Psoas muscle (tissue), 8 donors: ENCODE data around the gene ANKRD11. TPM values are rescaled to one million over a fixed set of nuclear protein-coding genes. Genes with fewer than 3 reads are reported as not detected.

ENCODE experiments used
- ATAC-seq, 4 donors: fragments of 200-7000 bp; cut with Tn5 transposase; one replicate each; pipeline ENCODE4 v1.9.1; 2020; ENCODE audit warnings: moderate library complexity in 3 of 4, mild to moderate bottlenecking in 2 of 4
- DNase-seq, 2 donors: peaks; one replicate each; pipeline ENCODE4 v3.0.0-alpha.2; 2020
- H3K27ac ChIP-seq: fragments of 200-600 bp; one replicate; pipeline ENCODE4 v1.8.0; 2022
- H3K27me3 ChIP-seq, 3 donors: fragments of 200-600 bp in 1 of 3; one replicate each; pipeline versions ENCODE4 v1.6.1 to v1.8.0; 2013 to 2022; ENCODE audit warnings: low read length in 2 of 3, mild to moderate bottlenecking in 2 of 3, moderate library complexity in 1 of 3; ENCODE audit not compliant: insufficient read depth in 3 of 3
- H3K36me3 ChIP-seq, 2 donors: fragments of 200-600 bp in 1 of 2; one replicate each; pipeline versions ENCODE4 v1.6.1 to v1.8.0; 2013 to 2022; ENCODE audit warnings: low read depth in 1 of 2, mild to moderate bottlenecking in 1 of 2, moderate library complexity in 1 of 2; ENCODE audit not compliant: insufficient read depth in 1 of 2
- H3K4me1 ChIP-seq: fragments of 200-600 bp; one replicate; pipeline ENCODE4 v1.8.0; 2022
- H3K4me3 ChIP-seq: fragments of 200-600 bp; one replicate; pipeline ENCODE4 v1.8.0; 2022; ENCODE audit warnings: mild to moderate bottlenecking
- H3K9me3 ChIP-seq: fragments of 200-600 bp; one replicate; pipeline ENCODE4 v1.8.0; 2022
- WGBS, 3 donors: extraction: QIAGEN DNeasy Blood & Tissue Kit; methylation state at CpG; one replicate each; pipeline versions ENCODE4 v1.1.6 to v1.1.7; 2013; 5-methylcytosine and 5-hydroxymethylcytosine counted together
- intact Hi-C, 2 donors: fragments of 100-400 bp; cut with DNase I; formaldehyde crosslinking; loops; one replicate each; pipeline versions ENCODE4 v1.11.0 to v1.14.2; 2022
- polyA plus RNA-seq, 3 donors: library from polyadenylated mRNA; stranded (reverse); fragments of 200-250 nt; gene quantifications; one replicate each; pipeline ENCODE4 v1.2.3, GENCODE V29; 2013
- total RNA-seq, 4 donors: library from RNA; stranded (reverse); fragmentation: NEBNext Ultra II Directional in 2 of 4; extraction: Animal tissue kit (Norgen Biotek cat#: 25700) in 2 of 4; gene quantifications; one replicate each; pipeline versions ENCODE4 v1.2.1 to v1.2.4, GENCODE V29; 2021 to 2023
- TF ChIP-seq, protein P1 (sequence below): fragments of 200-600 bp; IDR thresholded peaks from one replicate; pipeline ENCODE4 v1.8.0; 2022; ENCODE audit warnings: antibody characterized with exemption
- donor health status: healthy with polysubstance abuse.
- donor health status: DM: no; HTN: no; CAD: no; lungs with moderate emphysema.
- donor health status: Bipolar disorder and iron deficiency.
- donor health status: healthy.
- donor health status: DM: yes; HTN: yes; CAD: no.
- donor health status: DM: no; HTN: no; CAD: no.
- donor health status: DM: no; HTN: no; CAD: no.
- donor health status: DM: yes; HTN: yes; CAD: no.

The ANKRD11 gene
- total and polyA plus RNA-seq, 7 donors = 22.3 to 72.8 (median 57.2) TPM

- DNase-seq (peak in 1 of 2 donors; percentile 42), ATAC-seq (peak; percentile 39 to 69 (median 55))
- 48 to 57% (median 49%) methylated on average over 13 of the region's 13 CpGs for WGBS, 3 donors
- peaks cover 47% of the 10 kb centered on the region for H3K4me1 ChIP-seq
- TF ChIP-seq, protein P1, sequence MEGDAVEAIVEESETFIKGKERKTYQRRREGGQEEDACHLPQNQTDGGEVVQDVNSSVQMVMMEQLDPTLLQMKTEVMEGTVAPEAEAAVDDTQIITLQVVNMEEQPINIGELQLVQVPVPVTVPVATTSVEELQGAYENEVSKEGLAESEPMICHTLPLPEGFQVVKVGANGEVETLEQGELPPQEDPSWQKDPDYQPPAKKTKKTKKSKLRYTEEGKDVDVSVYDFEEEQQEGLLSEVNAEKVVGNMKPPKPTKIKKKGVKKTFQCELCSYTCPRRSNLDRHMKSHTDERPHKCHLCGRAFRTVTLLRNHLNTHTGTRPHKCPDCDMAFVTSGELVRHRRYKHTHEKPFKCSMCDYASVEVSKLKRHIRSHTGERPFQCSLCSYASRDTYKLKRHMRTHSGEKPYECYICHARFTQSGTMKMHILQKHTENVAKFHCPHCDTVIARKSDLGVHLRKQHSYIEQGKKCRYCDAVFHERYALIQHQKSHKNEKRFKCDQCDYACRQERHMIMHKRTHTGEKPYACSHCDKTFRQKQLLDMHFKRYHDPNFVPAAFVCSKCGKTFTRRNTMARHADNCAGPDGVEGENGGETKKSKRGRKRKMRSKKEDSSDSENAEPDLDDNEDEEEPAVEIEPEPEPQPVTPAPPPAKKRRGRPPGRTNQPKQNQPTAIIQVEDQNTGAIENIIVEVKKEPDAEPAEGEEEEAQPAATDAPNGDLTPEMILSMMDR = peak; percentile 27
- H3K27me3 ChIP-seq = no peaks in the 10 kb centered on the region
- intact Hi-C loops = no loop called here
- no peak overlapping the region for H3K4me3 ChIP-seq
- no peaks in the 10 kb centered on the region for H3K9me3 ChIP-seq
- no peaks in the 10 kb centered on the region for H3K36me3 ChIP-seq
- H3K27ac ChIP-seq = peak overlapping the region; percentile 18
Observed at GRCh38 chr16:89453501-89454321, 36.6 kb downstream of the ANKRD11 start.

- Histone ChIP-seq H3K4me1 (peaks cover 51% of the 10 kb centered on the region), H3K4me3 (no peak overlapping the region), H3K9me3 (no peaks in the 10 kb centered on the region), H3K27me3 (no peaks in the 10 kb centered on the region), H3K36me3 (no peaks in the 10 kb centered on the region), H3K27ac (no peak overlapping the region)
- ATAC-seq = no peak
- intact Hi-C loops = no loop called here
- DNase-seq = no peak
- 54 to 64% (median 60%) methylated on average over 7 of the region's 7 CpGs for WGBS, 3 donors
- TF ChIP-seq, protein P1 = no peak
Observed at GRCh38 chr16:89452925-89453324, 37.4 kb downstream of the ANKRD11 start.

GRCh38 chr16:89452241-89452640 lies 38.1 kb downstream of the ANKRD11 start:
- 27 to 54% (median 34%) methylated on average over 4 of the region's 4 CpGs for WGBS, 3 donors

GRCh38 chr16:89450537-89450936 lies 39.8 kb downstream of the ANKRD11 start:
- Histone ChIP-seq H3K27ac (peak overlapping the region; percentile 3), H3K4me3 (no peak overlapping the region), H3K9me3 (no peaks in the 10 kb centered on the region), H3K4me1 (peaks cover 68% of the 10 kb centered on the region), H3K27me3 (no peaks in the 10 kb centered on the region), H3K36me3 (no peaks in the 10 kb centered on the region)
- 91 to 93% (median 91%) methylated on average over 5 of the region's 5 CpGs for WGBS, 3 donors
- DNase-seq (no peak), ATAC-seq (no peak)
- intact Hi-C loops = no loop called here
- TF ChIP-seq, protein P1 = no peak

More at GRCh38 chr16:89452241-89452640, 38.1 kb downstream of the ANKRD11 start:
- ATAC-seq (peak in 2 of 4 donors; percentile 30 to 35), DNase-seq (no peak)
- intact Hi-C loops = no loop called here
- TF ChIP-seq, protein P1 = no peak
- peaks cover 55% of the 10 kb centered on the region for H3K4me1 ChIP-seq
- no peak overlapping the region for H3K27ac ChIP-seq
- no peak overlapping the region for H3K4me3 ChIP-seq
- H3K9me3 ChIP-seq = no peaks in the 10 kb centered on the region
- H3K36me3 ChIP-seq = no peaks in the 10 kb centered on the region
- H3K27me3 ChIP-seq = no peaks in the 10 kb centered on the region
